Gastroesophageal sphincter (tissue), 4 donors: ENCODE measurements around the gene LRP11. TPM values are rescaled to one million over a fixed set of nuclear protein-coding genes. Genes with fewer than 3 reads are reported as not detected.
"Not testable (repeated sequence)": the region's sequence is repeated elsewhere in the genome, so short reads cannot be mapped to it uniquely, and the experiment has no call there.

Source experiments
- ATAC-seq: fragments of 150-250 bp; one replicate; pipeline ENCODE4 v1.9.1; 2016; ENCODE audit warnings: mild to moderate bottlenecking, moderate library complexity
- H3K27ac ChIP-seq, 4 donors: fragments of 200-600 bp; sonication (generic) in 3 of 4; 1 replicate in 3 of 4; 2 replicates in 1 of 4; pipeline ENCODE4 v1.5.1; 2016 to 2019
- H3K27me3 ChIP-seq: fragments of 200-600 bp; sonication (generic); one replicate; pipeline ENCODE4 v1.5.1; 2019
- H3K36me3 ChIP-seq, 2 donors: fragments of 200-600 bp; sonication (generic); one replicate each; pipeline ENCODE4 v1.5.1; 2019; ENCODE audit warnings: control low read depth in 1 of 2
- H3K4me1 ChIP-seq, 3 donors: fragments of 200-600 bp; sonication (generic); 1 replicate in 2 of 3; 2 replicates in 1 of 3; pipeline ENCODE4 v1.5.1; 2016 to 2019; ENCODE audit warnings: control low read depth in 2 of 3
- H3K4me3 ChIP-seq, 2 donors: fragments of 200-600 bp; sonication (generic); one replicate each; pipeline ENCODE4 v1.5.1; 2019; ENCODE audit warnings: mild to moderate bottlenecking in 1 of 2, moderate library complexity in 1 of 2
- H3K9me3 ChIP-seq, 3 donors: fragments of 200-600 bp; sonication (generic); one replicate each; pipeline ENCODE4 v1.5.1; 2017 to 2019; ENCODE audit warnings: control low read depth in 2 of 3
- EP300 ChIP-seq: sonication (generic); formaldehyde crosslinking; IDR thresholded peaks from one replicate; pipeline ENCODE4 v1.6.1; 2017; ENCODE audit warnings: antibody characterized with exemption, mild to moderate bottlenecking
- POLR2A ChIP-seq, 2 donors: fragments of 450-650 bp; IDR thresholded peaks; one replicate each; pipeline ENCODE4 v1.6.1; 2017; ENCODE audit warnings: antibody characterized with exemption in 2 of 2, mild to moderate bottlenecking in 2 of 2, moderate library complexity in 1 of 2
- POLR2AphosphoS5 ChIP-seq: sonication (generic); formaldehyde crosslinking; IDR thresholded peaks from one replicate; pipeline ENCODE4 v1.6.1; 2017; ENCODE audit warnings: antibody characterized with exemption
- WGBS, 2 donors: methylation state at CpG; one replicate each; pipeline ENCODE4 v1.1.5; 2018; ENCODE audit warnings: low coverage in 1 of 2; 5-methylcytosine and 5-hydroxymethylcytosine counted together
- total RNA-seq, 4 donors: library from RNA; depleted of rRNA; stranded (reverse); fragments of >200 nt; gene quantifications; one replicate each; pipeline ENCODE4 v1.1.0, GENCODE V29; 2016
- TF ChIP-seq, protein P1 (sequence below), 4 experiments: fragments of 200-600 bp in 2 of 4; fragments of 450-650 bp in 2 of 4; sonication (generic) in 1 of 4; IDR thresholded peaks; one replicate each; pipeline ENCODE4 v1.5.1; 2017 to 2019; ENCODE audit warnings: antibody characterized with exemption in 4 of 4, mild to moderate bottlenecking in 2 of 4, moderate library complexity in 2 of 4

Gene LRP11
- total RNA-seq, 4 donors from 2014 or later: 17.9 to 33.3 (median 29.6) TPM

DNA sequence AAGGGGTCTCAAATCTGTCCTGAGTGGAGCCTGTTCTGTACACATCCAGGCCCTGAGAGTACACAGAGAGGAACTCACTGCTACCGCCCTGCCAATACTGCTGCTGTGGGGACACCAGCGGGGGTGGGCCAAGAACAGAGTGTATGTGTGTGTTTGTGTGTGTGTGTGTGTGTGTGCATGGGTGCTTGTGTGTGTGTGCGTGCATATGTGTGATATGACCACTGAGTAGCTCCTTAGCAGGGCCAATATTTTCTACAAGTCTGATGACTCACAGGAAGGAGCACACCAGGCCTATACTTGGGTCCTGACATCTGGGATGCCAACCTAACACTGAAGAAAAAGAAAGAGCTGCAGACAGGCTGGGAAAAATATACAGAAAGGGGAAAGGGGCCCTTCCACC, 32.3 kb upstream of the LRP11 start:
- peaks cover 15 to 39% (median 28%) of the 10 kb centered on the region in 3 donors for H3K4me1 ChIP-seq
- H3K4me3 ChIP-seq: no peak overlapping the region
- TF ChIP-seq, protein P1, sequence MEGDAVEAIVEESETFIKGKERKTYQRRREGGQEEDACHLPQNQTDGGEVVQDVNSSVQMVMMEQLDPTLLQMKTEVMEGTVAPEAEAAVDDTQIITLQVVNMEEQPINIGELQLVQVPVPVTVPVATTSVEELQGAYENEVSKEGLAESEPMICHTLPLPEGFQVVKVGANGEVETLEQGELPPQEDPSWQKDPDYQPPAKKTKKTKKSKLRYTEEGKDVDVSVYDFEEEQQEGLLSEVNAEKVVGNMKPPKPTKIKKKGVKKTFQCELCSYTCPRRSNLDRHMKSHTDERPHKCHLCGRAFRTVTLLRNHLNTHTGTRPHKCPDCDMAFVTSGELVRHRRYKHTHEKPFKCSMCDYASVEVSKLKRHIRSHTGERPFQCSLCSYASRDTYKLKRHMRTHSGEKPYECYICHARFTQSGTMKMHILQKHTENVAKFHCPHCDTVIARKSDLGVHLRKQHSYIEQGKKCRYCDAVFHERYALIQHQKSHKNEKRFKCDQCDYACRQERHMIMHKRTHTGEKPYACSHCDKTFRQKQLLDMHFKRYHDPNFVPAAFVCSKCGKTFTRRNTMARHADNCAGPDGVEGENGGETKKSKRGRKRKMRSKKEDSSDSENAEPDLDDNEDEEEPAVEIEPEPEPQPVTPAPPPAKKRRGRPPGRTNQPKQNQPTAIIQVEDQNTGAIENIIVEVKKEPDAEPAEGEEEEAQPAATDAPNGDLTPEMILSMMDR (IDR thresholded peaks at IDR 0.05): no peak
- TF ChIP-seq POLR2AphosphoS5: no peak
- no peak for TF ChIP-seq EP300
- no peak for TF ChIP-seq POLR2A (IDR thresholded peaks at IDR 0.05)
- 78% methylated on average over 3 of the region's 3 CpGs; no CpG with 5 or more reads in 1 of the 2 donors for WGBS, 2 donors
- no peaks in the 10 kb centered on the region for H3K27me3 ChIP-seq
- H3K36me3 ChIP-seq: no peaks in the 10 kb centered on the region
- no peaks in the 10 kb centered on the region for H3K9me3 ChIP-seq
- no peak for ATAC-seq
- H3K27ac ChIP-seq: peak overlapping the region in 3 of 4 donors; percentile 73 to 83 (median 76)

DNA sequence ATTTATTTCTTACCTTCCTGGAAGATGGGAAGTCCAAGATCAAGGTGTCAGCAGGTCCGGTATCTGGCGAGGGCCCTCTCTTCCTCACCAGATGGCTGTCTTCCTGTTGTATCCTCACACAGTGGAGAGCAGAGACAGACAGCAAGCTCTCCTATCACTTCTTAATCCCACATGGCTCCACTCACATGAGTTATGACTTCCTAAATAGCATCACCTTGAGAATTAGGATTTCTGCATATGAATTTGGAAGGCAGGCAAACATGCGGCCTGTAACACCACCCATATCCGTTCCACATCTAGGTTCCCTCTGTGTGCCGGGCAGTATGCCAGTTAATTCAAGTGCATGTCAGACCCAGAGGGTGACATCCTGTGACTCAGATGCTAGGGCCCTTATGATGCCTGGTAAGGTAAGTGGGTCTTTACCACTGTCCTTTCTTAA, 31.7 kb upstream of the LRP11 start:
- Histone ChIP-seq H3K9me3 (no peaks in the 10 kb centered on the region), H3K4me1 (peaks cover 15 to 39% (median 28%) of the 10 kb centered on the region in 3 donors), H3K27me3 (no peaks in the 10 kb centered on the region), H3K4me3 (no peak overlapping the region), H3K27ac (peak overlapping the region in 3 of 4 donors; percentile 73 to 83 (median 76)), H3K36me3 (no peaks in the 10 kb centered on the region)
- WGBS, 2 donors: 35 to 80% methylated on average over 4 of the region's 5 CpGs
- no peak for ATAC-seq
- no peak for TF ChIP-seq EP300

GRCh38 chr6:149895048-149895590, 31.0 kb upstream of the LRP11 start:
- 0% methylated on average over 1 to 2 of the region's 7 CpGs for WGBS, 2 donors
- ATAC-seq: peak; percentile 73

GRCh38 chr6:149891864-149892263, 27.7 kb upstream of the LRP11 start:
- peaks cover 13 to 24% (median 23%) of the 10 kb centered on the region in 3 donors for H3K4me1 ChIP-seq
- not testable (repeated sequence) for ATAC-seq, H3K4me3 ChIP-seq, H3K27ac ChIP-seq, H3K27me3 ChIP-seq, H3K36me3 ChIP-seq, H3K9me3 ChIP-seq
- 71 to 87% methylated on average over 6 of the region's 6 CpGs for WGBS, 2 donors

More at GRCh38 chr6:149895048-149895590, 31.0 kb upstream of the LRP11 start:
- TF ChIP-seq POLR2AphosphoS5 (peak; percentile 87), EP300 (no peak), POLR2A (IDR thresholded peaks at IDR 0.05) (no peak)
- TF ChIP-seq, protein P1 (IDR thresholded peaks at IDR 0.05): peak in 1 of 4 experiments; percentile 6
- no peak overlapping the region for H3K4me3 ChIP-seq
- no peaks in the 10 kb centered on the region for H3K36me3 ChIP-seq
- H3K9me3 ChIP-seq: no peaks in the 10 kb centered on the region
- no peaks in the 10 kb centered on the region for H3K27me3 ChIP-seq
- peak overlapping the region in 3 of 4 donors; percentile 73 to 83 (median 76) for H3K27ac ChIP-seq
- H3K4me1 ChIP-seq: peaks cover 15 to 39% (median 28%) of the 10 kb centered on the region in 3 donors

DNA sequence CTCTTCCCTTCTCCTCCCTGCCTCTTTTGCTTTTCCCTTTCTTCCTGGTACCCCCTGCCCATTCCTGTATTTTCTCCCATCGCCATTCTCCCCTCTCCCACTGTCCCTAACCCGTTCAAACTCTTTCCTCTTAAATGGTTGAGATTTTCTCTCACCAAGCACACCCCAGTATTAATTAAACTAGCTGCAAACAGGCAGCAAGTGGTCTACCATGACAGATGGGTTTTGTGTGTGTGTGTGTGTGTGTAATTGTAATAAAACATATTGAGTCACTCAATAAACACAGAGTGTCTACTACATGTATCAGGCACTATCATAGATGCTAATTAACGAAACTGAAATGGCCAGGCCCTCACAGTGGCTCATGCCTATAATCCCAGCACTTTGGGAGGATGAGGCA, 27.1 kb upstream of the LRP11 start:
- H3K36me3 ChIP-seq: no peaks in the 10 kb centered on the region
- no peak overlapping the region for H3K27ac ChIP-seq
- TF ChIP-seq POLR2AphosphoS5: no peak
- TF ChIP-seq POLR2A (IDR thresholded peaks at IDR 0.05): no peak
- no peak for TF ChIP-seq EP300
- TF ChIP-seq, protein P1 (IDR thresholded peaks at IDR 0.05): no peak
- H3K27me3 ChIP-seq: no peaks in the 10 kb centered on the region
- peaks cover 8 to 18% (median 17%) of the 10 kb centered on the region in 3 donors for H3K4me1 ChIP-seq
- no peak overlapping the region for H3K4me3 ChIP-seq
- whole genome bisulfite sequencing, 2 donors: 73 to 87% methylated on average over 3 of the region's 3 CpGs
- no peak for ATAC-seq
- H3K9me3 ChIP-seq: no peaks in the 10 kb centered on the region

- WGBS, 2 donors: 48 to 62% methylated on average over 4 to 6 of the region's 6 CpGs
- no peaks in the 10 kb centered on the region for H3K9me3 ChIP-seq
- TF ChIP-seq, protein P1 (IDR thresholded peaks at IDR 0.05): no peak
- no peak for TF ChIP-seq EP300
- H3K27ac ChIP-seq: no peak overlapping the region
- H3K36me3 ChIP-seq: no peaks in the 10 kb centered on the region
- H3K4me1 ChIP-seq: peaks cover 2 to 12% (median 10%) of the 10 kb centered on the region in 3 donors
- H3K4me3 ChIP-seq: no peak overlapping the region
- no peaks in the 10 kb centered on the region for H3K27me3 ChIP-seq
- no peak for ATAC-seq
These were observed 26.5 kb upstream of the LRP11 start for GRCh38 chr6:149890629-149891045.
